Measurements from ENCODE around the gene RPS19BP1. TPM values are rescaled to one million over a fixed set of nuclear protein-coding genes. Genes with fewer than 3 reads are reported as not detected.

RPS19BP1 gene
- total RNA-seq, 1 experiment from 2014 or later: 102 TPM

DNA sequence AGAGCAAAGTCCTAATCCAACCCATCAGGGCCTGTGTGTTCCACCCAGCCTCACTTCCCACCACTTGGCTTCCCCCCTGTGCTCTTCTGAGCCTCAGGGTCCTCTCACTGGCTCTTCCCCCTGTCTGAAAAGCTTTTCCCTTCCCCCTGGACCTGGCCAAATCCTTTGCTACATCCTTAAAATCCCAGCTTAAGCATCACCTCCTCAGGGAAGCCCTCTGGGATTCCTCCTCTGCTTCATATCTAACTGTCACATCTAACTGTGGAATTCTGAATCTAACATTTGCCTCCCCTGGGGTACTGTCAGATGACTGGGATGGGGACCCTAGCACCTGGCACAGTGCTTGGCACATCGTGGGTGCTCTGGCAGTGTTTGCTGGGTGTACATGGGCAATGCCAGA is 39.0 kb upstream of the RPS19BP1 start:
- no peak for DNase-seq (ENCODE audit: low spot score)
- ATAC-seq: no peak
- peaks cover 4% of the 10 kb centered on the region; the same call in 1 of the 2 replicates for H3K4me1 Mint-ChIP-seq
- no peaks in the 10 kb centered on the region for H3K36me3 Mint-ChIP-seq
- no peak overlapping the region; the same call in 1 of the 2 replicates for H3K27ac Mint-ChIP-seq
- H3K9me3 Mint-ChIP-seq: no peaks in the 10 kb centered on the region
- no peaks in the 10 kb centered on the region for H3K27me3 Mint-ChIP-seq (ENCODE audit: low read depth)
- ChIA-PET CTCF (interaction anchor here (1.6 kb wide), 1 partner anchor 37 kb away, joined by 8 read pairs; no protein-coding TSS in a partner anchor), POLR2A (interaction anchor here (0.6 kb wide), 1 partner anchor 8 kb away, joined by 3 read pairs; no protein-coding TSS in a partner anchor)
- TF ChIP-seq, protein P1, sequence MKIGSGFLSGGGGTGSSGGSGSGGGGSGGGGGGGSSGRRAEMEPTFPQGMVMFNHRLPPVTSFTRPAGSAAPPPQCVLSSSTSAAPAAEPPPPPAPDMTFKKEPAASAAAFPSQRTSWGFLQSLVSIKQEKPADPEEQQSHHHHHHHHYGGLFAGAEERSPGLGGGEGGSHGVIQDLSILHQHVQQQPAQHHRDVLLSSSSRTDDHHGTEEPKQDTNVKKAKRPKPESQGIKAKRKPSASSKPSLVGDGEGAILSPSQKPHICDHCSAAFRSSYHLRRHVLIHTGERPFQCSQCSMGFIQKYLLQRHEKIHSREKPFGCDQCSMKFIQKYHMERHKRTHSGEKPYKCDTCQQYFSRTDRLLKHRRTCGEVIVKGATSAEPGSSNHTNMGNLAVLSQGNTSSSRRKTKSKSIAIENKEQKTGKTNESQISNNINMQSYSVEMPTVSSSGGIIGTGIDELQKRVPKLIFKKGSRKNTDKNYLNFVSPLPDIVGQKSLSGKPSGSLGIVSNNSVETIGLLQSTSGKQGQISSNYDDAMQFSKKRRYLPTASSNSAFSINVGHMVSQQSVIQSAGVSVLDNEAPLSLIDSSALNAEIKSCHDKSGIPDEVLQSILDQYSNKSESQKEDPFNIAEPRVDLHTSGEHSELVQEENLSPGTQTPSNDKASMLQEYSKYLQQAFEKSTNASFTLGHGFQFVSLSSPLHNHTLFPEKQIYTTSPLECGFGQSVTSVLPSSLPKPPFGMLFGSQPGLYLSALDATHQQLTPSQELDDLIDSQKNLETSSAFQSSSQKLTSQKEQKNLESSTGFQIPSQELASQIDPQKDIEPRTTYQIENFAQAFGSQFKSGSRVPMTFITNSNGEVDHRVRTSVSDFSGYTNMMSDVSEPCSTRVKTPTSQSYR (CRISPR knock-in tag; IDR thresholded peaks at IDR 0.05): no peak
- TF ChIP-seq MXD4 (CRISPR knock-in tag; IDR thresholded peaks at IDR 0.05; ENCODE audit: borderline replicate concordance) (no peak), NFYB (CRISPR knock-in tag; conservative IDR thresholded peaks at IDR 0.05; ENCODE audit: low read depth) (no peak), TEAD1 (CRISPR knock-in tag; IDR thresholded peaks at IDR 0.05) (no peak), SMAD3 (CRISPR knock-in tag; IDR thresholded peaks at IDR 0.05; ENCODE audit: borderline replicate concordance) (no peak), ZNF121 (CRISPR knock-in tag; IDR thresholded peaks at IDR 0.05) (no peak), HMGA2 (CRISPR knock-in tag; IDR thresholded peaks at IDR 0.05) (no peak), MYBL2 (CRISPR knock-in tag; IDR thresholded peaks at IDR 0.05) (no peak), FOXK1 (CRISPR knock-in tag; IDR thresholded peaks at IDR 0.05) (no peak), GTF2I (CRISPR knock-in tag; conservative IDR thresholded peaks at IDR 0.05) (no peak)
- TF ChIP-seq, protein P2, sequence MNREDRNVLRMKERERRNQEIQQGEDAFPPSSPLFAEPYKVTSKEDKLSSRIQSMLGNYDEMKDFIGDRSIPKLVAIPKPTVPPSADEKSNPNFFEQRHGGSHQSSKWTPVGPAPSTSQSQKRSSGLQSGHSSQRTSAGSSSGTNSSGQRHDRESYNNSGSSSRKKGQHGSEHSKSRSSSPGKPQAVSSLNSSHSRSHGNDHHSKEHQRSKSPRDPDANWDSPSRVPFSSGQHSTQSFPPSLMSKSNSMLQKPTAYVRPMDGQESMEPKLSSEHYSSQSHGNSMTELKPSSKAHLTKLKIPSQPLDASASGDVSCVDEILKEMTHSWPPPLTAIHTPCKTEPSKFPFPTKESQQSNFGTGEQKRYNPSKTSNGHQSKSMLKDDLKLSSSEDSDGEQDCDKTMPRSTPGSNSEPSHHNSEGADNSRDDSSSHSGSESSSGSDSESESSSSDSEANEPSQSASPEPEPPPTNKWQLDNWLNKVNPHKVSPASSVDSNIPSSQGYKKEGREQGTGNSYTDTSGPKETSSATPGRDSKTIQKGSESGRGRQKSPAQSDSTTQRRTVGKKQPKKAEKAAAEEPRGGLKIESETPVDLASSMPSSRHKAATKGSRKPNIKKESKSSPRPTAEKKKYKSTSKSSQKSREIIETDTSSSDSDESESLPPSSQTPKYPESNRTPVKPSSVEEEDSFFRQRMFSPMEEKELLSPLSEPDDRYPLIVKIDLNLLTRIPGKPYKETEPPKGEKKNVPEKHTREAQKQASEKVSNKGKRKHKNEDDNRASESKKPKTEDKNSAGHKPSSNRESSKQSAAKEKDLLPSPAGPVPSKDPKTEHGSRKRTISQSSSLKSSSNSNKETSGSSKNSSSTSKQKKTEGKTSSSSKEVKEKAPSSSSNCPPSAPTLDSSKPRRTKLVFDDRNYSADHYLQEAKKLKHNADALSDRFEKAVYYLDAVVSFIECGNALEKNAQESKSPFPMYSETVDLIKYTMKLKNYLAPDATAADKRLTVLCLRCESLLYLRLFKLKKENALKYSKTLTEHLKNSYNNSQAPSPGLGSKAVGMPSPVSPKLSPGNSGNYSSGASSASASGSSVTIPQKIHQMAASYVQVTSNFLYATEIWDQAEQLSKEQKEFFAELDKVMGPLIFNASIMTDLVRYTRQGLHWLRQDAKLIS (CRISPR knock-in tag; IDR thresholded peaks at IDR 0.05; ENCODE audit: borderline replicate concordance): no peak
- TF ChIP-seq, protein P3, sequence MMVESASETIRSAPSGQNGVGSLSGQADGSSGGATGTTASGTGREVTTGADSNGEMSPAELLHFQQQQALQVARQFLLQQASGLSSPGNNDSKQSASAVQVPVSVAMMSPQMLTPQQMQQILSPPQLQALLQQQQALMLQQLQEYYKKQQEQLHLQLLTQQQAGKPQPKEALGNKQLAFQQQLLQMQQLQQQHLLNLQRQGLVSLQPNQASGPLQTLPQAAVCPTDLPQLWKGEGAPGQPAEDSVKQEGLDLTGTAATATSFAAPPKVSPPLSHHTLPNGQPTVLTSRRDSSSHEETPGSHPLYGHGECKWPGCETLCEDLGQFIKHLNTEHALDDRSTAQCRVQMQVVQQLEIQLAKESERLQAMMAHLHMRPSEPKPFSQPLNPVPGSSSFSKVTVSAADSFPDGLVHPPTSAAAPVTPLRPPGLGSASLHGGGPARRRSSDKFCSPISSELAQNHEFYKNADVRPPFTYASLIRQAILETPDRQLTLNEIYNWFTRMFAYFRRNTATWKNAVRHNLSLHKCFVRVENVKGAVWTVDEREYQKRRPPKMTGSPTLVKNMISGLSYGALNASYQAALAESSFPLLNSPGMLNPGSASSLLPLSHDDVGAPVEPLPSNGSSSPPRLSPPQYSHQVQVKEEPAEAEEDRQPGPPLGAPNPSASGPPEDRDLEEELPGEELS (CRISPR knock-in tag; IDR thresholded peaks at IDR 0.05): no peak
- no peak overlapping the region for H3K4me3 Mint-ChIP-seq

DNA sequence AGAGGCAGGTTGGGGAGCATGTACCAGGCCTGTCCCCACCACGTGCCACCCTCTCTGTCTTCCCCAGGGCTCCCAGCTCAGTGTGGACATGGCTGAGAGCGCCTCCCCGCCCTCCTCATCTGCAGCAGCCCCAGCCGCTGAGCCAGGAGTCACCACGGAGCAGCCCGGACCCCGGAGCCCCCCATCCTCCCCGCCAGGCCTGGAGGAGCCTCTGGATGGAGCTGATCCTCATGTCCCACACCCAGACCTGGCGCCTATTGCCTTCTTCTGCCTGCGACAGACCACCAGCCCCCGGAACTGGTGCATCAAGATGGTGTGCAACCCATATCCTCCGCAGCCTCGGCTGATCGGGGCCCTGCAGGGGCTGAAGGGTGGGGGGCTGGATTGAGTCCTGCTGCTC is 38.1 kb upstream of the RPS19BP1 start, which contains the start of gene CACNA1I:
Gene CACNA1I (plus strand): TSS at position 89 of the 400 bp plus-strand sequence. CDS start 0 bp downstream, at position 89.
- Mint-ChIP-seq H3K36me3 (no peaks in the 10 kb centered on the region), H3K4me1 (peaks cover 4% of the 10 kb centered on the region; the same call in 1 of the 2 replicates), H3K27ac (no peak within 1 kb of the TSS), H3K9me3 (peaks cover 4% of the 10 kb centered on the region), H3K27me3 (ENCODE audit: low read depth) (no peaks in the 10 kb centered on the region; the same call in 1 of the 2 replicates), H3K4me3 (no peak within 1 kb of the TSS)
- DNase-seq (ENCODE audit: low spot score) (no peak), ATAC-seq (no peak)
- ChIA-PET CTCF (interaction anchor here (1.6 kb wide), 1 partner anchor 36 kb away, joined by 8 read pairs; no protein-coding TSS in a partner anchor), POLR2A (no interaction called here)
- TF ChIP-seq CREB1 (CRISPR knock-in tag; IDR thresholded peaks at IDR 0.05) (no peak), HMGA2 (CRISPR knock-in tag; IDR thresholded peaks at IDR 0.05) (no peak), ZNF423 (CRISPR knock-in tag; IDR thresholded peaks at IDR 0.05) (no peak), TEAD1 (CRISPR knock-in tag; IDR thresholded peaks at IDR 0.05) (no peak), ZNF232 (CRISPR knock-in tag; IDR thresholded peaks at IDR 0.05) (no peak), TEAD4 (CRISPR knock-in tag; IDR thresholded peaks at IDR 0.05) (no peak), GABPB1 (CRISPR knock-in tag; IDR thresholded peaks at IDR 0.05) (no peak), PRRX2 (CRISPR knock-in tag; IDR thresholded peaks at IDR 0.05) (no peak)
- TF ChIP-seq, protein P4, sequence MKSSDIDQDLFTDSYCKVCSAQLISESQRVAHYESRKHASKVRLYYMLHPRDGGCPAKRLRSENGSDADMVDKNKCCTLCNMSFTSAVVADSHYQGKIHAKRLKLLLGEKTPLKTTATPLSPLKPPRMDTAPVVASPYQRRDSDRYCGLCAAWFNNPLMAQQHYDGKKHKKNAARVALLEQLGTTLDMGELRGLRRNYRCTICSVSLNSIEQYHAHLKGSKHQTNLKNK (CRISPR knock-in tag; IDR thresholded peaks at IDR 0.05): no peak
- TF ChIP-seq, protein P5, sequence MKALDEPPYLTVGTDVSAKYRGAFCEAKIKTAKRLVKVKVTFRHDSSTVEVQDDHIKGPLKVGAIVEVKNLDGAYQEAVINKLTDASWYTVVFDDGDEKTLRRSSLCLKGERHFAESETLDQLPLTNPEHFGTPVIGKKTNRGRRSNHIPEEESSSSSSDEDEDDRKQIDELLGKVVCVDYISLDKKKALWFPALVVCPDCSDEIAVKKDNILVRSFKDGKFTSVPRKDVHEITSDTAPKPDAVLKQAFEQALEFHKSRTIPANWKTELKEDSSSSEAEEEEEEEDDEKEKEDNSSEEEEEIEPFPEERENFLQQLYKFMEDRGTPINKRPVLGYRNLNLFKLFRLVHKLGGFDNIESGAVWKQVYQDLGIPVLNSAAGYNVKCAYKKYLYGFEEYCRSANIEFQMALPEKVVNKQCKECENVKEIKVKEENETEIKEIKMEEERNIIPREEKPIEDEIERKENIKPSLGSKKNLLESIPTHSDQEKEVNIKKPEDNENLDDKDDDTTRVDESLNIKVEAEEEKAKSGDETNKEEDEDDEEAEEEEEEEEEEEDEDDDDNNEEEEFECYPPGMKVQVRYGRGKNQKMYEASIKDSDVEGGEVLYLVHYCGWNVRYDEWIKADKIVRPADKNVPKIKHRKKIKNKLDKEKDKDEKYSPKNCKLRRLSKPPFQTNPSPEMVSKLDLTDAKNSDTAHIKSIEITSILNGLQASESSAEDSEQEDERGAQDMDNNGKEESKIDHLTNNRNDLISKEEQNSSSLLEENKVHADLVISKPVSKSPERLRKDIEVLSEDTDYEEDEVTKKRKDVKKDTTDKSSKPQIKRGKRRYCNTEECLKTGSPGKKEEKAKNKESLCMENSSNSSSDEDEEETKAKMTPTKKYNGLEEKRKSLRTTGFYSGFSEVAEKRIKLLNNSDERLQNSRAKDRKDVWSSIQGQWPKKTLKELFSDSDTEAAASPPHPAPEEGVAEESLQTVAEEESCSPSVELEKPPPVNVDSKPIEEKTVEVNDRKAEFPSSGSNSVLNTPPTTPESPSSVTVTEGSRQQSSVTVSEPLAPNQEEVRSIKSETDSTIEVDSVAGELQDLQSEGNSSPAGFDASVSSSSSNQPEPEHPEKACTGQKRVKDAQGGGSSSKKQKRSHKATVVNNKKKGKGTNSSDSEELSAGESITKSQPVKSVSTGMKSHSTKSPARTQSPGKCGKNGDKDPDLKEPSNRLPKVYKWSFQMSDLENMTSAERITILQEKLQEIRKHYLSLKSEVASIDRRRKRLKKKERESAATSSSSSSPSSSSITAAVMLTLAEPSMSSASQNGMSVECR (CRISPR knock-in tag; IDR thresholded peaks at IDR 0.05; ENCODE audit: borderline replicate concordance): no peak
- TF ChIP-seq, protein P6, sequence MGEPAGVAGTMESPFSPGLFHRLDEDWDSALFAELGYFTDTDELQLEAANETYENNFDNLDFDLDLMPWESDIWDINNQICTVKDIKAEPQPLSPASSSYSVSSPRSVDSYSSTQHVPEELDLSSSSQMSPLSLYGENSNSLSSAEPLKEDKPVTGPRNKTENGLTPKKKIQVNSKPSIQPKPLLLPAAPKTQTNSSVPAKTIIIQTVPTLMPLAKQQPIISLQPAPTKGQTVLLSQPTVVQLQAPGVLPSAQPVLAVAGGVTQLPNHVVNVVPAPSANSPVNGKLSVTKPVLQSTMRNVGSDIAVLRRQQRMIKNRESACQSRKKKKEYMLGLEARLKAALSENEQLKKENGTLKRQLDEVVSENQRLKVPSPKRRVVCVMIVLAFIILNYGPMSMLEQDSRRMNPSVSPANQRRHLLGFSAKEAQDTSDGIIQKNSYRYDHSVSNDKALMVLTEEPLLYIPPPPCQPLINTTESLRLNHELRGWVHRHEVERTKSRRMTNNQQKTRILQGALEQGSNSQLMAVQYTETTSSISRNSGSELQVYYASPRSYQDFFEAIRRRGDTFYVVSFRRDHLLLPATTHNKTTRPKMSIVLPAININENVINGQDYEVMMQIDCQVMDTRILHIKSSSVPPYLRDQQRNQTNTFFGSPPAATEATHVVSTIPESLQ (CRISPR knock-in tag; IDR thresholded peaks at IDR 0.05): no peak

Measured in WTC11 (cell line).